Measurements from ENCODE around the gene SDHB. TPM values are rescaled to one million over a fixed set of nuclear protein-coding genes. Genes with fewer than 3 reads are reported as not detected.
A peak's percentile ranks its signal among the peaks of the same experiment; 100 is the strongest.

Gene SDHB
- total and polyA plus RNA-seq, 7 donors: 190 to 452 (median 266) TPM

GRCh38 chr1:17004466-17005364, 49.1 kb downstream of the SDHB start:
- Histone ChIP-seq H3K4me1 (peaks cover 5% of the 10 kb centered on the region), H3K9me3 (no peaks in the 10 kb centered on the region), H3K27ac (peak overlapping the region; percentile 80), H3K4me3 (no peak overlapping the region), H3K27me3 (ENCODE audit: insufficient read depth in 3 of 3, low read length in 2 of 3) (no peaks in the 10 kb centered on the region), H3K36me3 (ENCODE audit: insufficient read depth in 1 of 2, low read depth in 1 of 2) (peaks cover 0 to 55% of the 10 kb centered on the region in 2 donors)
- no peak for TF ChIP-seq CTCF (IDR thresholded peaks at IDR 0.05)
- WGBS, 3 donors: 92 to 93% (median 92%) methylated on average over 22 to 24 of the region's 24 CpGs
- ATAC-seq (no peak), DNase-seq (peak in 1 of 2 donors; percentile 49)
- intact Hi-C loops (cut with DNase I): no loop called here

GRCh38 chr1:17002524-17002902, 51.3 kb downstream of the SDHB start:
- 84 to 92% (median 91%) methylated on average over 4 of the region's 4 CpGs for WGBS, 3 donors
- Histone ChIP-seq H3K4me1 (peaks cover 5% of the 10 kb centered on the region), H3K27me3 (ENCODE audit: insufficient read depth in 3 of 3, low read length in 2 of 3) (no peaks in the 10 kb centered on the region), H3K4me3 (no peak overlapping the region), H3K36me3 (ENCODE audit: insufficient read depth in 1 of 2, low read depth in 1 of 2) (peaks cover 0 to 73% of the 10 kb centered on the region in 2 donors), H3K9me3 (no peaks in the 10 kb centered on the region), H3K27ac (no peak overlapping the region)
- no peak for TF ChIP-seq CTCF (IDR thresholded peaks at IDR 0.05)
- DNase-seq (no peak), ATAC-seq (no peak)
- intact Hi-C loops (cut with DNase I): no loop called here

DNA sequence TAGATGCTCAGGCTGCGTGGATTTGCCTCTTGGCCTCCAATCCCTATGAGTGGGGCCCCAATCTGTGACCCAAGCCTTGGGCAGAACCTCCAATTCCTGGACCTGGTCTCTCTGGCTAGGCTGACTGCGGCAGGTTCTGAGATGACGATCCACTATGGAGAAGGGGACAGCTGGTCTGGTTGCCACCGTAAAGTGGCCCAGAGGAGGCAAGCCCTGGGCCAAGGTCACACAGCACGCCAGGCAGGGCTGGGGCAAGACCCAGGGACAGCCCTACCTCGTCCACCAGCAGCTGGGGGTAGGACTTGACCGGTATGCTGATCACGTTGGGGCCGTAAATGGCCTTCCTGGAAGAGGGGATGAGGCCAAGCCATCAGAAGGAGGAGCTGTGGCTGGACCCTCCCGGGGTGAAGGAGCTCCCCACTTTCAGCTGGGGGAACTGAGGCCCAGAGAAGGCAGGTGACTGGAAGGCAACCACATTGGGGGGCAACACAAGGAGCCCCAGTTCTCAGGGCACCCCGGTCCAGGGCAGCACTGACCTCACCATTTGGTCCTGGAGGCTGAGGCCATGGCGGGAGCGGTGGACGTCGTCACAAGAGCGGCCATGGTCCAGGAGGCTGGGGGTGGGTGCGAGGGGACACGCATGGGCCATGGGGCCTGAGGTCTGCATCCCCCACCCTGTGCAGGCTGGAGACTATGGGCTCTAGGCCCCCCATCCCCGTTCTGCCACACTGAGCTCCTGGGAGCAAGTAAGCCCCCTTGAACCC, 51.9 kb downstream of the SDHB start:
- DNase-seq (no peak), ATAC-seq (no peak)
- no peak overlapping the region for H3K4me3 ChIP-seq
- H3K9me3 ChIP-seq: no peaks in the 10 kb centered on the region
- H3K27me3 ChIP-seq (ENCODE audit: insufficient read depth in 3 of 3, low read length in 2 of 3): no peaks in the 10 kb centered on the region
- H3K4me1 ChIP-seq: peaks cover 5% of the 10 kb centered on the region
- intact Hi-C loops (cut with DNase I): no loop called here
- TF ChIP-seq CTCF (IDR thresholded peaks at IDR 0.05): no peak
- WGBS, 3 donors: 89 to 93% (median 91%) methylated on average over 14 to 19 of the region's 19 CpGs
- no peak overlapping the region for H3K27ac ChIP-seq
- peaks cover 0 to 75% of the 10 kb centered on the region in 2 donors for H3K36me3 ChIP-seq (ENCODE audit: insufficient read depth in 1 of 2, low read depth in 1 of 2)

DNA sequence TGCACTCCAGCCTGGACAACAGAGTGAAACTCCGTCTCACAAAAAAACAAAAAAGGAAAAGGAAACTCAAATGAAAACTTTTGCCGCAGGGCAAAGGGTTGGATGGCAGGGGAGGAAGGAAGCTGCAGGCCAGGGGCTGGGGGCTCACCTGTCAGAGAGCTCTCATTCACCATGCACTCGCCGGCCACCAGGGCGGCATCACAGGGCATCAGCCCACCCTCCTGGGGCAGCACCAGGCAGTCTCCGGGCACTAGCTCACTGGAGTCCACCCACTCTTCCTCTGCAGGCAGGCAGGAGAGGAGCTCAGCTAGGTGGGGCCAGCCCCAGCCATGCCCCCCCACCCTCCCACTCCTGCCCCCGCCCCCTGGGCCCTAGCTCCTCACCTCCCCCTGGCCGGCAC, 54.0 kb downstream of the SDHB start:
- H3K27ac ChIP-seq: no peak overlapping the region
- no peak overlapping the region for H3K4me3 ChIP-seq
- peaks cover 5% of the 10 kb centered on the region for H3K4me1 ChIP-seq
- no peak for ATAC-seq
- TF ChIP-seq CTCF (IDR thresholded peaks at IDR 0.05): no peak
- no peaks in the 10 kb centered on the region for H3K9me3 ChIP-seq
- WGBS, 3 donors: 83 to 89% (median 88%) methylated on average over 7 to 8 of the region's 8 CpGs
- intact Hi-C loops (cut with DNase I): no loop called here
- no peak for DNase-seq
- H3K27me3 ChIP-seq (ENCODE audit: insufficient read depth in 3 of 3, low read length in 2 of 3): no peaks in the 10 kb centered on the region
- peaks cover 0 to 82% of the 10 kb centered on the region in 2 donors for H3K36me3 ChIP-seq (ENCODE audit: insufficient read depth in 1 of 2, low read depth in 1 of 2)

All from psoas muscle (tissue), 8 donors.